SH-SY5Y (cell line): ENCODE results near the gene CD163L1.

Experiments
- GATA2 ChIP-seq: IDR thresholded peaks from 2 replicates; pipeline ENCODE4 v1.6.1; 2011; ENCODE audit warnings: mild to moderate bottlenecking, low read depth, low read length
- GATA3 ChIP-seq: IDR thresholded peaks from 2 replicates; pipeline ENCODE4 v1.6.1; 2011; ENCODE audit warnings: low read depth, mild to moderate bottlenecking, low read length, moderate library complexity

DNA sequence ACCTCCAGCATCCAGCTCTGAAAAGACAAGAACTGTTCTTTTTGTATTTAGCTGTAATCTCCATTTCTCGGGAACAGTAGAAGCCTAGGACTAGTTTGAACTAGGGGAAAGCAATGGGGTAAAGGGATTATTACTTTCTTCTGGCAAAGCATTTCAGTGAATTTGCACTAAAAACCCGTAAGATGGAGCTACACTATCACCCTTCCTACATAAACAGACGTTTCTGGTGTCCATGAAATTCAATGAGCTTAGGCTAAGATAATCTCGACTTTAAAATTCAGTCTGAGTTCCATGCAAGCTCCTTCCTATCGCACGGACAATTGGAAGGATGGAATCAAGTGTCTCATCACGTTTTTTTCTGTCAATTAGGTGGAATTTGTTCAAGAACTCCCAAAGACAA, 116.0 kb downstream of the CD163L1 start:
- TF ChIP-seq GATA3 = no peak
- TF ChIP-seq GATA2 = no peak
